Measurements from ENCODE around the gene PSMB8.

DNA sequence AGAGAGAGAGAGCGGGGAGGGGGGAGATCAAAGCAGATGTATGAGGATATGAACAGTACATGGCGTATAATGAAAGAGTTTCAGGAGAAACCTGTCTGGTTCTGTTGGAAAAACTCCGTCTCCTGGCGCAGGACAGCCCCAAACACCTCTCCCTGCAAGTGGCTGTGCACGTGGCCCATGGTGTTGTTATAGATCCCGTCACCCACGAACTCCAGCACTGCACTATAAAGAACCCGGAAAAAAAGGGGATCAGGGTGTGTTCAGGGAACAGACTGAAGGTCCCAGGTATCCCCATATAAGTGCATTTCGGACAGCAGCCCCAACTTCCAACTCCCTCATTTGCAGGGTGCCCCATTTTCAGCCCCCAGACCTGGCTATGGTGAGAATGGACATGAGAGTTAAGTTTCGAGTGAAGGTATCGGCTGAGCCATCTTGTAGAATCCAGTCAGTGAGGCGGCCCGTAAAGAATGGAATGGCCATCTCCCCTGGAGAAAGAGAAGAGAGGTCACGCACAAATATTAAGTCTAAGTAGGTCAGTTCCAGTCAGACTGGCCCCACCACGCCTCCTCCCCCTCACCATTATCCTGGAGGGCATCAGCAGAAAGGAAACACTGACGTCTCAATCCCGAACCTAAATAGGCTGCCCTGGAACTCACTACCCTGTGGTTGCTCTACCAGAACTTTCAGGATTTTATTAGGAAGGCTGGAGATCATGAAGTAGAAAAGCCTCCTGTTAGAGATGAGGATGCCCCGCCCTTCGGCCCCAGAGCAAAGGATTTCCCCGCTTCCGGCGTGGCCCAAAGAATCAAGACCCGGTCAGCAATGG is 8.4 kb upstream of the PSMB8 start:
- no peak for TF ChIP-seq EZH2 (IDR thresholded peaks at IDR 0.05; ENCODE audit: borderline replicate concordance, low read length)
- TF ChIP-seq, protein P1, sequence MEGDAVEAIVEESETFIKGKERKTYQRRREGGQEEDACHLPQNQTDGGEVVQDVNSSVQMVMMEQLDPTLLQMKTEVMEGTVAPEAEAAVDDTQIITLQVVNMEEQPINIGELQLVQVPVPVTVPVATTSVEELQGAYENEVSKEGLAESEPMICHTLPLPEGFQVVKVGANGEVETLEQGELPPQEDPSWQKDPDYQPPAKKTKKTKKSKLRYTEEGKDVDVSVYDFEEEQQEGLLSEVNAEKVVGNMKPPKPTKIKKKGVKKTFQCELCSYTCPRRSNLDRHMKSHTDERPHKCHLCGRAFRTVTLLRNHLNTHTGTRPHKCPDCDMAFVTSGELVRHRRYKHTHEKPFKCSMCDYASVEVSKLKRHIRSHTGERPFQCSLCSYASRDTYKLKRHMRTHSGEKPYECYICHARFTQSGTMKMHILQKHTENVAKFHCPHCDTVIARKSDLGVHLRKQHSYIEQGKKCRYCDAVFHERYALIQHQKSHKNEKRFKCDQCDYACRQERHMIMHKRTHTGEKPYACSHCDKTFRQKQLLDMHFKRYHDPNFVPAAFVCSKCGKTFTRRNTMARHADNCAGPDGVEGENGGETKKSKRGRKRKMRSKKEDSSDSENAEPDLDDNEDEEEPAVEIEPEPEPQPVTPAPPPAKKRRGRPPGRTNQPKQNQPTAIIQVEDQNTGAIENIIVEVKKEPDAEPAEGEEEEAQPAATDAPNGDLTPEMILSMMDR (IDR thresholded peaks at IDR 0.05; ENCODE audit: low read length), result no peak

All from OCI-LY1 (cell line).